GM19240 (cell line): ENCODE results near the gene CLCA1.
A peak's percentile ranks its signal among the peaks of the same experiment; 100 is the strongest.

Experiments used
- DNase-seq: peaks from one replicate; pipeline ENCODE4 v3.0.0; 2011; ENCODE audit warnings: low spot score; ENCODE audit not compliant: insufficient read length

The CLCA1 gene

DNA sequence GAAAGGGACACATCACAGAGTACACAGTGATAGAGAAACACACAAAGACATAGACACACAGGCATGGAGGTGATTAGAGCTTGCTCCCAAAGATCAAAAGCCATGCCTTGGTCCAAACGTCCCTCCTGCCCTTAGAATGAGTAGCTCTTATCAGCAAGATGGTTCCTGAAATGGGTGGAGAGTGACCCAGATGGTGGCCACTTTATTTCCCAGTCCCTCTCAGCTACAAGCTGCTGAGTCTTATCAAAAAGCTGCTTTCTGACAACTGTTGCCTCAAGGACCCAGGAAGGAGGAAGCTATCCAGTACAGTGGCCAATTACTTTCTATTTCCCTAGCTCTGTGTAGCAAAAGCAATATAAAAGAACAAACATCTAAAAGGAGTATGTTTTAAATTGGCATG, 7.7 kb upstream of the CLCA1 start:
- no peak for DNase-seq

DNA sequence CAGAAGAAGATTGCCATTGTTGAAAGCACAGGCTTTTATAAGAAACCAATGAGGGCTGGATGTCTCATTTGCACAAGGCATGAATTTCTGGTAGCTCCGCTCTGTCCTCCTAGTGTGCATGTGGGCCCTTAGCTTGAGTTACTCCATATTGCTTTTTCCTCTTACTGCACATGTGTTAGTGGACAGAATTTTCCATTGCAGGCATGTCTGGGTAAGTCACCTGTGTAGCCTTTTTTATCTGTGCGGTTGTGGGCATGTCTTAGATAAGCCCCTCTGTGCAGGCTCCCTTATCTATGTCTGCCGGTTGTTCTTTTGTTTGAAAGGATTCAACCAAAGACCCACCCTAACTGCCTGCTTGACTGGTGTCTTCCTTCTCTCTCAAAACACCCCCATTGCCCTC, 7.2 kb upstream of the CLCA1 start:
- DNase-seq = no peak

DNA sequence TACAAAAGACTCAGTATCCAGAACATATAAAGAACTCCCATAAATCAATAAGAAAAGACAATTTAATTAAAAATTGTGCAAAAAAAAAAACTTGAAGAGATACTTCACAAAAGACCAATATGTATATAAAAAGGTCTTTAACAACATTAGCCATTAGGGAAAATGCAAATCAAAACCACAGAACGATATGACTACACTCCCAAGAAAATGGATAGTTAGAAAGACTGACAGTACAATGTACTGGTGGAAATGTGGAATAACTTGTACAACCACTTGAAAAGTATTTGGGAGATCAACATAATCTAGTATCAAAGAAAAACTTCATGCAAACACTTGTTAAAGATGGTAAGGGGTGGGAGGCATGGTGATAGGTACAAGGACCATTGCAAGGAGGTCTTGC, 3.9 kb upstream of the CLCA1 start:
- no peak for DNase-seq

DNA sequence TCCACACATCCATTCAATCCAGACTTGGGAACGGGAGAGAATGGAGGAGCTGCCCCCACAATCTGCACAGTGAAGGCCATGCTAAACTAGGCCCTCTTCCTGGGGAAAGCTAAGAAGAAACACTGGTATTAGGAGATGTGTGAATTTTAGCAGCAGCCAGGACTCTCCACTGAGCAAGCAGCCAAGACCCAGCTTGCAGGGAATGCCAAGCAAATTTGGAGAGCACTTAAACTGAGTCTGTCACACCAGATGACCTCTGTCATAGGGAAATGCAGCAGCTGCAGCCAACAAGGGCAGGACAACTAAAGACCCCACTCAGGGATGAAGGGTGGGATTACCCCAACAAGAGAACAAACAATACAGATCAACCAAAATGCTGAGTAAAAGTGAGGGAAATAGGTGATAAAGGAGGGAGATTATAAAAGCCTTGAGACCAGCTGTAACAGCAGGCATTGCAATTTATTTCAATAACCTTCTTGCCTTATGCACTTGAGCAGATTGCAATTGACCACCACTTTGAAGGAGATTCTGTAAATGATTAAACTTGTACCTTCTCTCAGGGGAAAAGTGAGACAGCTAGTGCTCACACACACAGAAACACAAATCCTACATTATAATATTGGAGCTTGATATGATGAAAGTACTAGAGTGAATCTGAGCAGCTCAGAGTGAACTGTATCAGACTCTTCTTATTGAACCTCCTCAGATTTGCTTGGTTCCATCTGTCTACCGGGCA, 2.5 kb upstream of the CLCA1 start:
- no peak for DNase-seq

DNA sequence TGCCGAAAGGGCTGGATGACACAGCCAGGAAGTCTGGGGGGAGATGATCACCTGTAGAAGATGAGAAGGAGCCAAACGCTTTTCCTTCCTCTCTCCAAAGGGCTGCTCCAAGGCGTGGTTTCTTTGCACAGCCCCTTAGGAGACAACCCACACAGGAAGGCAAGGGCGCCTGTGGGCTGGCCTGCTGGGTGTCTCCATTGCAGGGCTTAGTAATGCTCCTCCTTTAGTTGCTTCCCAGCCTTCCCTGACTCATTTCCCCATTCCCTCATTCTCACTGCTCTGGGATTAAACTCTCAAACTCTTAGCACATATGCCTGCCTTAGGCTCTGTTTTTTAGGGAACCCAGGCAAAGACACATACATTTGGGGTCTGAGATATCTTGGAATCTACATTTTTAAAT, 1.7 kb upstream of the CLCA1 start:
- DNase-seq = no peak

DNA sequence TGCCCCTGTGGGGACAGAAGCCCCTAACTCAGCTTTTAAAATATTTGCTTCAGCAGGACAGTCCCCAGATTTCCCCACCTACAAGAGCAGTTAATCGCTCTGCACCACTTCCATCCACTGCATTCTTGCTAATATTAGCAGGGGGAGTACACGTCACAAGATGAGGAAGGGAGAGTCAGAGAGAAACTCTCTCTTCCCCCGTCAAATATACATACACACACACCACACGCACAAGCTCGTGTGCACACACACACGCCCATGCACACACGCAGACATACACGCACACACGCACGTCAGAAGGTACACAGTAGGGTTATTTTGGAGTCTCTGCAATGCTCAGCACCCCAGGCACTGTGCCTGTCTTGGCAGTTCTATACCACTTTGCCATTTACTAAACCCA, 2.1 kb downstream of the CLCA1 start:
- DNase-seq = no peak

DNA sequence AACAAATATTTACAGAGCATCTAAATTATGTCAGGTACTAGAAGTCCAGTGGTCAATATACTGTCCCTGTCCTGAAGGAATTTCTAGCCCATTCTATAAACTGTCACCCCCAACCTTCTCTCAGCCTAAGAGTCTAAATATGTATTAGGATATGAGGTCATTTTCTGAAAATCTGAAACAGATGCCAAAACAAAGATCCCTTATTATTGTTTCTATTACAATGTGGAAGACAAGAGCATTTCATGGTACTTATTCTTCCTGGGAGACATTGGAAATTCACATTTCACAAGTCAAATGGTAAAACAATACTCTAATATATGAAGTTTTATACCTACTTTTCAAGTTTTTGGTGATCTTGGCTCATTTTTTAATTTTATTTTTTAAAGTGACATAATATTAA, 2.6 kb downstream of the CLCA1 start:
- DNase-seq = no peak

DNA sequence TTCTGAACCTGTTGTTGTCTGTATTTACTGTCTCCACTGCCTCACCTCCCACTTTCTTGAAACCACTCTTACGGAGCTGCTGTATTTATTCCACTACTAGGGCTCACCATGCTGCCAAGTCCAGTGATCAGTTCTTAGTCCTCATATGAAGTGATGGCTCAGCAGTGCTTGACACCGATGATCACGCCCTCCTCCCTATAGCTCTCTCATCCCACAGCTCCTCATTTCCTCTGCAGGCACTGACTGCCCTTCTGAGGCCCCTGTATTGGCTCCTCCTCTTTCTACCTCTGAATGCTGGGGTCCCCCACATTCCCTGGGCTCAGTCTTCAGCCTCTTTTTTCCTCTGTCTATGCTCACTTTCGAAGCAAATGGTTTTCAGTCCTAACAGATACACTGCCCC, 3.4 kb downstream of the CLCA1 start:
- DNase-seq = no peak

DNA sequence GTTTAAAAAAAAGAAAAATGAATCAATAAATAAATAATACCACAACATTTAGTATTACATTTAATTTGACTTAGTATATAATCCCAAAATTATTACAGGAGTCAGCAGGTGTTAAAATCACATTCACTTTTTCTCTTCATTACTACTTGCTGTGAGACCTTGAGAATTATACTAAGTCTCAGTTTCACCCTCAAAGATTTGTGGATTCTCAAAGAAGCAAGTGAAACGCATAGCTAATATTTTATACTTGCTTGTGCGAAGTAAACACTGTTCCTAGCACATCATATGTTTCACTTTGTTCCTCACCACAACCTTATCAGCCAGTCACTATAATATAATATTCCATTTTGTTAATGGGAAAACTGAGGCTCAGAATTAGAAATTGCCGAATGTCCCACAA, 4.0 kb downstream of the CLCA1 start:
- no peak for DNase-seq

DNA sequence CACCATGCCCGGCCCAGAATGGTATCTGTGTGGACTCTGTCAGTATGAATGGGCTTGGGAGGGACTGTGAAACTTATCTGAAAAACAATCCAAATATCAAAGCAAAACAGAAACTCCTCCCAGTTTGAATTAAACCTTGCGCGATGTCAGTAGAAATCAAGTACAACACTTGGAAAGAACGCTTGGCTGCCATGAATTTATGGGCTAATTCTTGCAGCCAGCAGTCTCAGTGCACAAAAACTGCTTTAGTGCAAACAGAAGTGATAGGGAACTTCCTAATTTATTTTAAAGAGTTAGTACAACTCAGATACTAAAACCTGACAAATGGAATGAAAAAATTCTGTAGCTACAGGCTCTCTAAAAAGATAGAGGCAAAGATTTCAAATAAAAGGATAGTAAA, 8.5 kb downstream of the CLCA1 start:
- no peak for DNase-seq

DNA sequence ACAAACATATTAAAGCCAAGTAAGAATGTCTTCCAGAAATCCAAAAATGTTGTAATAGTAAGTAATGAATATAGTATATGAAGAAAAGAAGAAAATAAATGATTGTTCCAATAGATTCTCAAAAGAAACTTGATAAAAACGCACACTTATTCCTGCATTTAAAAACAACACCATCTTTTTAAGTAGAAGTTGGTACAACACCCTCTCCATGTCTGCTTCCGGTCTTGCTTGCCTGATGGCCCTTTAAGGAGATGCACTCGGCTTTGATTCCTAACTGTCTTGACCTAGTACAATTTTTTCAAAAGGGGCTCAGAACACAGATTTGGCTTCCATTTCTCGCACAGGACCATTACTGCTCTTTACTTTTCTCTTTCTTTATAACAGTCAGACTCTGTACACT, 9.0 kb downstream of the CLCA1 start:
- no peak for DNase-seq

DNA sequence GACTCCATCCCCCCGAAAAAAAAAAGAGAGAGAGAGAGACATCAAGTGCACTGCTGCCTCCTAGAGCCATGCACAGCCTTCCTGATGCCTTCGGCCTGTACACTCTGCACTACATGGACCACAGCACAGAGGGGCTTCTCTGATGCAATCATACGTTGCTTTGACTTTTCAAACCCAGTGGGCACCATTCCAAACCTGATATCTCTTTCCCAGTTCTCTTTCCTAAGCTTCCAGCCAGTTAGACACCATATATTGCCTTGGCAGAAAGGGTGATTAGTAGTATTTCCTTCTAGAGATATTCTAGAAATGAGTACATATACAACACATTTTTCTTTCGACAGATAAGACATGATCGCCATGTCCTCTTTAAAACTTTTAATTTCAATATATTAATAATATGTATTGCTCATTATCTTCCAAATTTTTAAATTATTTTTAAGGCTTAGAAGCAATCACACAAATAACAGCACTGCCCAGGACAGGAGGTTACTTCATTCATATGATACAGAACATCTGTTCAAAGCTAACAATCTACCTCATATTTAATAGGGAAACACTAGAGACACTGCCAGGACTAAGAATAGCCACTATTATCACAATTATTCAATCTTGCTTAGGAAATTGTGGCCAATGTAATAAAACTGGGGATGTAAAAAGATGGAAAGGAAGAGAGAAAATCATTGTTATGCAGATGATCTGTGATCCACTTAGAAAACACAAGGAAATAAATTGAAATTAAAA, 9.9 kb downstream of the CLCA1 start:
- no peak for DNase-seq

DNA sequence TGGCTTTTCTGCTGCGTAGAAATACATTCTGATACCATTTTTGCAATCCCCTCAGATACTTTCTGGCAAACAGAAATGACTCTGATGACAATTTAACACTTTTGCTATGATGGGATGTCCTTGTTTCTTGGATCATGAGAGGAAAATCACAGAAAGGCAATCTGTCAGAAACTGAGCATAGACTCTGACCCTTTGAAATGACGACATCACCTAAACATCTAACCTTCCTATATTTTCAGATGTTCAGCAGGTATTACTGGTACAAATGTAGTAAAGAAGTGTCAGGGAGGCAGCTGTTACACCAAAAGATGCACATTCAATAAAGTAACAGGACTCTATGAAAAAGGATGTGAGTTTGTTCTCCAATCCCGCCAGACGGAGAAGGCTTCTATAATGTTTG, 13.2 kb downstream of the CLCA1 start:
- DNase-seq = no peak

DNA sequence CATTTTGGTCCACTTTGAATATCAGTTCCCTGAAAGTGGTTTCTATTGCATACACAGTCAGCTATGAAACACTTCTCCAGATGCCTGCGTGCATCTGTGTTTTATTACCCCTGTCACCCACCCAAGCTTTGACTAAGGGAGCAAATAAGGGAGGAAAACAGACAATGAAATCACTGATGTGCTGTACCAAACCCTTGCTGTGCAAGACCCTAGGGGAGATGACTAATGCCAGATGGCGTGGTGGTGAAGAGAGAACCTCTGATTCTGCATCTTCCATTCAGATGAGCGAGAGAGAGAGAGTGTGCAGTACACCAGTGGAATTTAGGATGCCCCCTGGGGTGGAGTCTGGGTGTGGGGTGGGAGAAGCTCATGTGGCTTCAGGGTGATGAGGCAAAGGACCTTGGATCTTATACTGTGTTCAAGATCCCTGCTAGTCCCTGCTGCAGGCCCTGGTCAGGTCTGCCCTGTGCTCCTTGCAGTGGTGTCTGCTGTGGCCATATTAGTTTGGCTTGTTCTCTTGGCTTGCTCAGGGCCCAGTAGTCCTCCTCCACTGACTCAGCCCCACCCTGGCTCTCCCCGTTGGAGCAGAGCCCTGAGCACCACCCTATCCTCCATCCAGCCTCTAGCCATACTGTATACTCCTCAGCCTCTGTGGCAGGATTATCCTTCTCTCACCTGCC, 18.5 kb downstream of the CLCA1 start:
- no peak for DNase-seq

DNA sequence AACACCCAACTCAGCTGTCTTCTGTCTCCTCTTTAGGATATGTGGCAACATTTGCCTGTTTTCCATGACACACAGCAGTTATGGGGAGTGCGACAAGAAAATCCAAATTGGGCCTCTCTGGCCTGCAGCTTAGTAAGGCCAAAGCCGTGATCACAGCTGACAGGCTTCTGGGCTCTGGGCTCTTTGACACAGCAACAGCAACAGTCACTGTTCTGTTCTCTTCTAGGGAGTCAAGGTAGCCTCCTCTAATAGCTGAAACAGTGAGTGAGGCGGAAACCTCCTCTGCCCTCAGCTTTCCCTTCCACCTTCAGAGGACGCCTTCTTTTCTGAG, 19.0 kb downstream of the CLCA1 start:
- no peak for DNase-seq

DNA sequence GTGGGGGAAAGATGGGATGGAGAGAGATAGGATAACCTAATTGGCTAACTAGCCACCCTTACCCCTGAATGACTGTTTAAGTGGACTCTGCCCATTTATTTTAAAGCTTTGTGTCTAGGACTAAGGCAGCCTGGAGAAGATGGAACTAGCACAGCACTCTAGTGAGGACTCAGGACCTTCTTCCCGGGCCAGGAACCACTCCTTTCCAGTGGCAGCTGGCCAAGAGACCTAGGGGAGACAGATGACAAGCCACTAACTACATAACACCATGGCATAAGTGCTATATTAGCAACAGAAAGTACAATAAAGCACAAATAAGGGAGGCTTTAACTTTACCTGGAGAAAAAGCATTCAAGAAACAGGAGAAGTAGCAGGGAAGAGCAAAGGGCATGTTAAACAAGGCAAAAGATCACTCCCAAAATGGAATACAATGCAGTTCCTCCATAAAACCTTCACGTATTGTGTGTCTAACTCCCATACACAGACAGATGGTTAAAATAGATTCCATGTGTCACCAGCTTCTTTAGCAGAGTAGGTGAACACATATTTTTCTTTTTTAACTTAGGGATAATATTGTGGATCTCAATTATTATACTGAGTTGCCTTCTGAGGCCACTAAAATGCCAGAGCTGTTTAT, 20.6 kb downstream of the CLCA1 start:
- DNase-seq = no peak

DNA sequence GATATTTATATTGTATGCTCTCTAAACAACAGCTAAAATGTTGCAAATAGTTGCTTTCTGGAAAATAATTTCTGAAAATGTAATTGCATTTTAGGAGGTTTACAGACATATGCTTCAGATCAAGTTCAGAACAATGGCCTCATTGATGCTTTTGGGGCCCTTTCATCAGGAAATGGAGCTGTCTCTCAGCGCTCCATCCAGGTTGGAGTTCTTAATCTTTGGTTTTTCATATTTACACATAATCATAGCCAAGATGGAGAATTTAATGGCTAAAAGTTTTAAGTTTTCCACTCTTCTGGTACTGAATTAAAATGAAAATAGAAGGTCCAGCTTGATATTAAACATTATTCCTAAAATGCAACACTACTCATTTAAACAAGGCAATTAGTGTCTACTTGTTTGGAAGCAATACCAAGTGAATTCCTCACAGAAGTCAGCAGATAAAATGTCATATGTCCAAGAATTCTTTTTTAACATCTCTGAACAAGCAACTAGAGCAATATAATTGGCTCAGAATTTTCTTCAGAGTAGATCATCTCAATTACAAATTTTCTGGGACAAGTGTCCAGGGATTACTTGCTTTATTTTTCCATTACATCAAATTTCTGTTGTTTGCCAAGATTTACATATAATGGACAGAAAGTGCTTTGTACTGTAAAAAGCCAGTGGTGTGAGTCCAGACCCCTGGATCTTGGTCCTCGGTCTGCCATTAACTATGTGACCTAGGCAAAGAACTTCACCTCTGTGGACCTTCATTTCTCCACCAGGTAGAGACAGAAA, 22.6 kb downstream of the CLCA1 start:
- DNase-seq = no peak

DNA sequence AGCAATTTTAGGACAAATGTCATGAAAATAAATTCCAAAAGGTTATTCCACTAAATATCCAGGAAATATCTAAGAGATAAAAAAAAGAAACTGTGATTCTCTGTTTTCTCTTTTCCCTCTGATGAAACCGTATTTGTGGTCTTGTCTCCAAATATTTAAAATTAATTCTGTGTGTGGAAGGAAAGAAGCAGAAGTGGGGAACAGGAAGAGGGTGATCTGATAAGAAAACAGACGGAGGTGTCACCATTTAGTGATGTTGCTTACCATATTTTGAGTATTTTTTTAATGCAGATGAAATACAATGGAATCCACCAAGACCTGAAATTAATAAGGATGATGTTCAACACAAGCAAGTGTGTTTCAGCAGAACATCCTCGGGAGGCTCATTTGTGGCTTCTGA, 29.6 kb downstream of the CLCA1 start:
- no peak for DNase-seq

DNA sequence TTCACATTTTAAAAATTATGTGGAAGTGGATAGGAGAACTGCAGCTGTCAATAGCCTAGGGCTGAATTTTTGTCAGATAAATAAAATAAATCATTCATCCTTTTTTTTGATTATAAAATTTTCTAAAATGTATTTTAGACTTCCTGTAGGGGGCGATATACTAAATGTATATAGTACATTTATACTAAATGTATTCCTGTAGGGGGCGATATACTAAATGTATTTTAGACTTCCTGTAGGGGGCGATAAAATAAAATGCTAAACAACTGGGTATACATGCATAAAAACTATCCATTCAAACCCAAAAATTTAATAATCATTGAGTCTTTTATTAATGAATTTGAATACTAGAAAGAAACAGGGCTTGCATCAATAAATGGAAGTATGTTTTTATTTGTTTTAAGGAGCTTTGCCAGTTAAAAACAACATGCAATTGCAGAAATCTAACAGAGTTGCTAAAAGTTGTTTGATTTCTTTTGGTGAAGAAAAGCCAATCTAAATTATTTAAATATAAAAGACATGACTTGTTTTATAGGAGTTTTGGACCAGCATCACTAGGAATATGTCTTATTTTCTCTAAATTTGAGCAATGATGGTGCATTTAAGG, 31.4 kb downstream of the CLCA1 start:
- DNase-seq = no peak

DNA sequence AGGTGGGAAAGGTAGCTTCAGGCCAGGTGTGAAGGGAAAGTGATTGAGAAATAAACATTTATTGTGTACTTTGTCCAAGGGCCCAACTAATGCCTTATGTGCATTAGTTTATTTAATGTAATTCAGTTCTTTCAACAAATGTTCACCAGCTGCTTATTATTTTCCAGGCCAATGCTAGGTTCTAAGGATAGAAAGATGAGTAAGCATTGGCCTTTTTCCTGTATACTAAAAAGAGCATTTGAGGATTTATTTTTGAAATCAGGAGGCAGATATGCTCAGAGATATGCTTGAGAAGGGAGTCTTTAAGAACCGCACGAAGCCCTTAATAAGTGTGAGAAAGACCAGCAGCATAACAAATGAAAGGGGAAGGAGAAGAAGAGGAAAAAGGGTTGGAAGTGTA, 32.0 kb downstream of the CLCA1 start:
- DNase-seq = no peak

DNA sequence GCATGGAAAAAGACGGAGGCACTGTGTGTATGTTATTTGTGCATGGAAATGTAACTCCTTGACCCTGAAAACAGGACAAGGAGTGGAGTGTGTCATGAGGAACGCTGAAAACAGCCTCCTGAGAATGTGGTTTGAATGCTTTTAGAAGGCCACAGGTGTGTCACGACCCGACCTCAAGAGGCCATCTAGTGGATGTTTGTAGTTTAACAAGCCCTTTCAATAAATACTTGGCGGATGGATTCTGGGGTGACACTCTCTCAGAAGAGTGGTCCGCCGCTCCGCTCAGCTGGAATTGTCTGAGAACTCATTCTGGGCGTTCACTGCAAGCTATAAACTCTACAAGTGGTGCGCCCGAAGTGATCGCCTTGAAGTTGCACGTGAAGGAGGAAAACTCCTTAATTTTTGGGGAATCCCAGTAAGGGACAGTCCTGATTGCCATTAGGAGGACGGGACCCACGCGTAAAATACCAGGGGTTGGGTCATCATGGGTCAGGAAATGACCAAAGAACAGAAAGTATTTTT, 33.5 kb downstream of the CLCA1 start:
- peak; percentile 10 for DNase-seq
